ENCODE measurements around the gene BRD1.

BRD1 gene

DNA sequence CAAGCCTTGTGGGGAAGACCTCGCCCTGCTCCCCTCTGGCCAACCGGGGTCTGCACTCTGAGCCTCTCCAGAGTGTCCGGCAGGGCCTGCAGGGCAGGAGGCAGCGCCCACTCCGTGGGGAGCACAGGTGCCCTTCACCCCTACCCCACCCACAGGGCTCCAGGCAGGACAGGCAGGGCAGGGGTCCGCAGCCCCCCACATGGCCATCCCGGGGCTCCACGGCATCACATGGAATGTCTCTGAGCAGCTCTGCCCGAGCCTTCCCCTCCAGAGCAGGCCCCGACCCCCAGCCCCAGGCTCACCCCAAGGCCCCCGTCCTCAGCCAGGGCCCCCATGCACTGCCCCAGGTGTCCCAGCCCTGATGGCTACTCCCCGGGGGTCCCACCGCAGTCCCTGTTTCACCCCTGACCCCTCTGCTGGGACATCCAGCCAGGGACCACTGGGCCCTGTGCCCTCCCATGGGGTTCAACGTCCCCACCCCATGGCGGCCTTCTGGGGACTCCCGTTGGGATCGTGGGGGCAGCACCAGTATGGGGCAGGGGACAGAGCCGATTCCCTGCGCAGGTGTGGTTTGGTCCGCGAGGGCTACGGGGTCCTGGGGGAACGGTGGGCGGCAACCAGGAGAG, 77.7 kb downstream of the BRD1 start:
- no peak for DNase-seq

DNA sequence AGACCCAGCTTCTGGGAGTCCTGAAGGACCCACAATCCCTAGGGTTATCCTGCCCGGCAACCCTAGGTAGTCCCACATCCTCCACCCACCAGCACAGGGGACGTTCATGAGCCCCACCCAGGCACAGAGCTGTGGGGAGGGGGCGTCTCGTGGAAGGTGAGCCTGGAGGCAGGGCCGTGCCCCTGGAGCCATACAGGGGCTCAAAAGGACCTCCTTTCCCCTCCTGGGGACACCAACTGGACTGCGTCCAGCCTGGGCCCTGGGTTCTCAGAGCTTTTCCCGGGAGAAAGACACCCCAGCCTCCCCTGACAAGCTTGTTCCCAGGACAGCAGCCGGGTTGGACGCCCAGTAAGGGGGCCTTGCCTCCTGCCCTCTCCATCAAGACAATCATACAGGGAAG, 78.4 kb downstream of the BRD1 start:
- no peak for DNase-seq

DNA sequence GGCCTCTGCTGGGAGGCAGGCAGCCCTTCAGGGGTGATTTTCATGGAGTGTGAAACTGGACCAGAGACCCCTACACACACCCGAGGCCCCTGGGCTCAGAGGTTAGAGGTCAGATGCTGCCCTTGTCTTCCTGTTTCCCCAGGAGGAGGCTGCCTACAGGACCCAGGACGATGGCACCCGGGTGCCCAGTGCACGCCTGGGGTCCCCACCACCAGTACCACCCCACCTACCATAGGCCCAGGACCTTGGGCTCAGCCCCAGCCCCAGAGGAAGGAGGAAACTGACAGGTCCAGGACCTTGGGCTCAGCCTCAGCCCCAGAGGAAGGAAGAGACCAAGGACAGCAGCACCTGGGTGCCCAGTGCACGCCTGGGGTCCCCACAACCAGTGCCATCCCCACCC, 79.2 kb downstream of the BRD1 start:
- DNase-seq, result no peak

DNA sequence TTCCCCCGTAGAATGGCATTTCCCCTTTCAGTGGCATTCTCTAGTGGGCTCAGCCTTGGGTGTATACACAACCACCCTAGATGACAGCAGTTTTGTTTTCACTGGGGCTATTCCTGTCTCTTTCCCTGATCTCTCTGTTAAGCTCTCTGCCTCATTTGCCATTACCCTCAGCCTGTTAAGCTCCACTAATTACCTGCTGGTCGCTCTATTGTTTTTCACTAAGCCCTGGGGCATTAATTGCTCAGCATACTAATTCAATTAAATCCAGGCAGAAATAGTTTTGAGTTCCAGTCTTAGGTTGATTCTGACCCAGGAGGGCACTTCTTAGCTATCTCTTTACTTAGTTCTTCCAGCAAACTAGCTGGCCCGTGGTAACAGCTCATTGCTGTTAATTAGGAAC, 80.0 kb downstream of the BRD1 start:
- DNase-seq, result no peak

DNA sequence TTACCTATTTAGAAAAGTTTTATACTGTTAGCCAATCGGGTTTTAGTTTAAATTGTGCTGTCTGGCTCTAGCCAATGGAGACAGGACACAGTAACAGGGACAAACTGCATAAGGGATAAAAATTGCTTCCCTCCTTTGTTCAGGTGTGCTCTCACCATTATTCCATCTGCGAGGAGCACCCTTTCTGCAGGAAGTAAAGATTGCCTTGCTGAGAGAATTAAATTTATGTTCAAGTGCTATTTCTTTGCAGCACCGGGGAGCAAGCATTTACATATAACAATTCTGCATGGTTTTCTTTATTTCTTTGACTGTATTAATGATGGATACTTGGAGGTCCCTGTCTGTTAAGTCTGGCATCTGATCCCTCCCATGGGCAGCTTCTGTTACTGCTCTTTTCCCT, 80.5 kb downstream of the BRD1 start:
- no peak for DNase-seq

DNA sequence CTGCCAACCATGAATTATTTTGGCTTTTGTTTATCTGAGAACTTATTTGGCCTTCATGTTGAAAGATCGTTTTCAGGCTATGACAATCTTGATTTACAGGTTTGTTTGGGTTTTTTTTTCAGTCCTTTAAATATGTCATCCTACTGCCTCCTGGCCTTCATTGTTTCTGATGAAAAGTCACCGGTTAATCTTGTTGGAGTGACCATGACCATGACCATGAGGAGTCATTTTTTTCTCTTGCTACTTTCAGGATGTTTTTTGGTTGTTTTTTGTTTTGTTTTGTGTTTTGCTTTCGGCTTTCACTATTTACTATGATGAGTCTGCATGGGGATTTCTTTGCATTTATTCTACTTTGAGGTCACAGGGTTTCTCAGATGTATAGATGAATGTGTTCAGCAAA, 81.6 kb downstream of the BRD1 start:
- DNase-seq, result no peak

DNA sequence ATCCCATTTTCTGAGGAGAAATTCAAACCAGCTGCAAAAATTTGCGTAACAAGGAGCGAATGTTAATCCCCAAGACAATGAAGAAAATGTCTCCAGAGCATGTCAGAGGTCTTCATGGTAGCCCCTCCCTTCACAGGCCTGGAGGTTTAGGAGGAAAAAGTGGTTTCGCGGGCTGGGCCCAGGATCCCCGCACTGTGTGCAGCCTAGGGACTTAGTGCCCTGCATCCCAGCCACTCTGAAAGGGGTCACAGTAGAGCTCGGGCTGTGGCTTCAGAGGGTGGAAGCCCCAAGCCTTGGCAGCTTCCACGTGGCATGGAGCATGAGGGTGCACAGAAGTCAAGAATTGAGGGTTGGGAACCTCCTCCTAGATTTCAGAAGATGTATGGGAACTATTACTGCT, 87.4 kb downstream of the BRD1 start:
- DNase-seq, result no peak

DNA sequence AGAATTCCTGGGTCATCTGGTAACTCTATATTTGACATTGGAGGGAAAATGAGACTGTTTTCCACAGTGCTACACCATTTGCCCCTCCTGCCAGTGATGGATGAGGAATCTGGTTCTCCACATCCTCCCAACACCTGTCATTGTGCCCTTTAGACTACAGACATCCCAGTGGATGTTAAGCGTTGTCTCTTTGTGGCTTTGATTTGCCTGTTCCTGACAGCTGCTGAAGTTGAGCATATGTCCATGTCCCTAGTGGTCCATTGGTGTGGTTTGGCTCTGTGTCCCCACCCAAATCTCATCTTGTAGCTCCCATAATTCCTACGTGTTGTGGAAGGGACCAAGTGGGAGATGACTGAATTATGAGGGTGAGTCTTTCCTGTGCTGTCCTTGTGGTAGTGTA, 88.5 kb downstream of the BRD1 start:
- DNase-seq, result no peak

DNA sequence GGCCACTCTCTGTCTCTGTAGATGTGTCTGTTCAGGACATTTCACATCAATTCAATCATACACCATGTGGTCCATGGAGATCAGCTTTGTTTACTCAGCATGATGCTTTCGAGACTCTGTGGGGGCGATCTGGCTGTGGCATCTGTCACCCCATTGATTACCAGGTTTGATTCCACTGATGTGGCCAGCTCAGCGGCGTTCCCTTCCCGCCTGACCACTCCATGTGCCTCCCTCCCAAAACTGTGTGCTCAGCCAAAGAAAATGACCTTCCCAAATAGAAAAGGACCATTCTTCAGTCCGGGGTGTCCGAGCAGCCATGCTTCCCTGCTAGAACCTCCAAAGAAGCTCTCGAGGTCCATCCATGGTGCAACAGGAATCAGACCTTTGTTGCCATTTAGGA, 89.1 kb downstream of the BRD1 start:
- no peak for DNase-seq

DNA sequence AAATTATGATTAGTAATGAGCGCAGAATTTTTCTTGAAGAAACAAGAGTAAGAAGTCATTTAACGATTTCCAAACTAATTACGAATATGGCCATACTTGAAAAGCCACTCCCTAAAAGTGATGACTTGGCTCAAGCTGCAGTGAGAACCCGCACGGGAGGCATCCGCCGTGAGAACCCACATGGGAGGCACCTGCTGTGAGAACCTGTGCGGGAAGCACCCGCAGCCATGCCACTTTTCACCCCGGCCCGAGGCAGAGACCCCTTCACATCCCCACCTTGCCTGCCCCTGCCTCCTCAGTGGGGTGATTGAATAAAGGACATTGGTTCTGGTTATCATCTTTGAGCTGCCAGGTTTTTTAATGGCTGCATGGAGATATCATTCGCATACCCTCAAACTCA, 89.7 kb downstream of the BRD1 start:
- no peak for DNase-seq

DNA sequence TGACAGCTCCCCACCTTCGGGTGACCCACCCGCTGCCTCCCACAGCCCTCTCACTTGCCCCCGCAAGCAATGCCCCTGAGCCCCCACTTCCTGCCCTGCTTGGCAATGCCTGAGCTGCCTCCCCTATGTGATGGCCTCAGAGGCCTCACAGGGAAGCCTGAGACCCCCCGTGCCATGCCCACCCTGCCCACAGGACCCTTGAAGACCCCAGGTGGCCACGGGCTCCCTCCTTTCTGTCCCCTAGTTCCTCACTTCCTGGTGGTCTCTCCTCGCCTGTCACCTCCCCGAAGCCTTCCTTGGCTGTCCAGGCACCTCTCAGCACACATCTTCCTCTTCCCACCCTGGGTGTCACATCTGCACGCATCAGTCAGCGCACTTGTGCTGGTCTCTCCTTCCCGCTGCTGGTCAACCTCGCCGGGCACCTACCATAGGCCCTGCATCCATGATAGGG, 90.5 kb downstream of the BRD1 start:
- no peak for DNase-seq

DNA sequence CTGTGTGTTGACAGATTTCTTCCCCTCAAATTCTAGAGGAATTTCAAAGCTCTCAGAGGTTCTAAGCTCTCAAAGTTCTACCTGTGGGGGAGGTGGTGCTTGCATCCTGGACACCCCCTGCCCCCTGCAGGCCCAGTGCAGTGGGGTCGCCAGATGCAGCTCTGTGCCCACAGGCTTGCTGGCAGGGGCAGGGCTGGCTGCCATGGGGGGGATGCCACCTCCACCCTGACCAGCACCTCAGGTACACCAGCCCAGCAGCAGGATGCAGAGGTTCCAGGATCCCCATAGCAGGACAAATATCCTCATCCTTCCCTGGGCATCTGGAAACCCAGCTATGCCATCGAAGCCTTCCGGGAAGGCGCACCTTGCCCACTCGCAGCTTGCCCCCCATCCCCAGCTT, 91.1 kb downstream of the BRD1 start:
- DNase-seq, result no peak

DNA sequence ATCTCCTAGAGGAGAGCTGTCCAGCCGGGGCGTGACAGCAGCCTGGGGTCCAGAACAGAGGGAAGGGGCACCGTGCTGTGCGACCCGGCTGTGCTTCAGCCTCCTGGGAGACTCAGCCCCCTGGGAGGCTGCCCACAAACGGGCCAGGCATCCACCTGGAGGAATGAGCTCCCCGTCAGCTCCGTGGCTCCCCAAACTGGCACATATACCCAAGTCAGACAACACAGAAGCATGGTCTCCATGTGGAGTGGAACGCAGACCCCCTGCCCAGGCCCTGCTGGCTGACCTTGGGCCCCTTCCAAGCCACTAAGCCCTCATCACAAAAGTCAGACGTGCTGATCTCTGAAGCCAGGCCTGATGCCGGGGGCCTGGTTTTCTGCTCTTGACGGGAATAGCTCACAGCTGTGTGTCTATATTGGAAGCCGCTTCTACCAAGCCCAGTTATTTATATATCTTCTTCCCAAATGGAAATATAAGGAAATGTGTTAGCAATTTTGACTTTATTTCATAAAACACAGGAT, 91.7 kb downstream of the BRD1 start:
- no peak for DNase-seq

DNA sequence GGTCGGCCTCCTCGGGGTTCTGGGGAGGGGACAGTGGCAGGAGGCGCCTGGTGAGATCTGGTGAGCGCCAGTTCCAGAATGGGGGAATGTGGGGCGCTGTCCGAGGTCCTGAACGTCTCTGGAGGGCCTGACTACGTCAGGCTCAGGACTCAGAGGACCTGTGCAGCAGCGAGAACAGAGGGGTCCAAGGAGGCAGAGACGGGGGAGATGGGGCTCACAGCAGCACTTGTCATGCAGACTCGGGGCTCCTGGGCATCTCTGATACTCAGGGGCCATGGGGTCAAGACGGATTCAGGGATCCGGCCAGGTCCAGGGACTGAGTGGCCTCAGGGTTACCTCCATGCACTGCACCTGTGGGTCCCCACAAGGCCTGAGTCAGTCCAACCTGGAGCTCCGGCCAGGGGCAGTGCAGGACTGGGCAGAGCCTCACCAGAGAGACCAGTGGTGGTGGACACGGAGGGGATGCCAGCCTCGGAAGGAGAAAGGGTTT, 92.2 kb downstream of the BRD1 start:
- DNase-seq, result no peak

DNA sequence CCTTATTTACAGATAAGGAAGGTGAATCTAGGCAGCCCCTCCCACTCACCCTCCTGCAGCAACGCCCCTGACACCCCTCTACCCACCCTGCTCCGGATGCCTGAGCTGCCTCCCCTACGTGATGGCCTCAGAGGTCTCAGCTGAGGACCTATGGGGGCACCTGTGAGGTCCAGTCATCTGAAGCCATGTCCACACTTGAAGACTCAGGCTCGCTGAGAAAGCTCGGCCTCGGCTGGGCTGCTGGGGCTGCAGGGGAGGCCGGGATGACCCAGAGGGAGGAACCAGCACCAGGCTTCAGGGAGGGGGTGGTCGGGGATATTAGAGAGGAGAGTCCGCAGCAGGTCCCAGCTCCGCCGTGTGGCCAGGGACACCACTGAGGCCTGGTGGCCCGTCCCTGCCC, 92.8 kb downstream of the BRD1 start:
- DNase-seq, result no peak

DNA sequence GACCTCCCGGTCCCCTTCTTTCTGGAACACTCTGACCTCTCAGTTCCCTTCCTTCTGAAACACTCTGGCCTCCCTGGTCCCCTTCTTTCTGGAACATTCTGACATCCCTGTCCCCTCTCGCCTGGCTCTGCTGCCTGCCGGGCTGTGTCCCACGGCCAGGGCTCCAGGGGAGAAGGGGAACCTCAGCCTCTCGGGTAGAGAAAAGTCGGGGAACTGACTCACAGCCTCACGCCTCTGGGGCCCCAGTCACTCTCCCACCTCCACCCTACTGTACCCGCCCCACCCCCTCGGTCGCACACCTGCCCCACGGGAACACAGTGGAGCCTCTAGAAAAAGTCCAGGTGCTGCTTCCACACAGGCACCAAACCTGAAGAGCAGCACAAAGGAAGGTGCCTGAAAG, 93.3 kb downstream of the BRD1 start:
- DNase-seq, result no peak

DNA sequence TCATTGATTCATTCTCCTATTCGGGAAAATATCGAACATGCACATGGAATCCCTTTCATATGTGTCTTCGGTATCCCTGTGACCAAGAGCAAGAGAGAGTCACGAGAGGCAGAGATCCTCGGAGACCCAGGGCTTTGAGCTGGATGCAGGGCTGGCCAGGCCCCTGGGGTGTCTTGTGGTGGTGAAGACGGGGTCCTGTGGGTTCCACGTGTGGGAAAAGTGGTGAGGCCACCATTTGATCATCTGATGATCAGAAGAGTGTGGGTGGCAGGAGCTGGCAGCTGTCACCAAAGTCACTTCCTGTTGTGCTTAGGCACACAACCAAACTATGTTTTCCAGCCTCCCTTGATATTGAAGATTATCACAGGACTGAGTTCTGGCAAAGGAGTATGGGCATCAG, 94.0 kb downstream of the BRD1 start:
- DNase-seq, result no peak

DNA sequence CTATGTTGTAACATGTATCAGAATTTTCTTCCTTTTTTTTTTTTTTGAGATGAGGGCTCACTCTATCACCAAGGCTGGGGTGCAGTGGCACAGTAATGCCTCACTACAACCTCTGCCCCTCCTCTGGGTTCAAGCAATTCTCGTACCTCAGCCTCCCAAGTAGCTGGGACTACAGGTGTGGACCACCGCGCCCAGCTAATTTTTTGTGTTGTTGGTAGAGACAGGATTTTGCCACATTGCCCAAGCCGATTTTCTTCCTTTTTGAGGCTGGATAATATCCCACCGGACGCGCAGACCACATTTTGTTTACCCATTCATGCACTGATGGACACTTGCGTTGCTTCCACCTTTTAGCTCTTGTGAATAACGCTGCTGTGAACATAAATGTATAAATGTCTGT, 97.0 kb downstream of the BRD1 start:
- DNase-seq, result no peak

DNA sequence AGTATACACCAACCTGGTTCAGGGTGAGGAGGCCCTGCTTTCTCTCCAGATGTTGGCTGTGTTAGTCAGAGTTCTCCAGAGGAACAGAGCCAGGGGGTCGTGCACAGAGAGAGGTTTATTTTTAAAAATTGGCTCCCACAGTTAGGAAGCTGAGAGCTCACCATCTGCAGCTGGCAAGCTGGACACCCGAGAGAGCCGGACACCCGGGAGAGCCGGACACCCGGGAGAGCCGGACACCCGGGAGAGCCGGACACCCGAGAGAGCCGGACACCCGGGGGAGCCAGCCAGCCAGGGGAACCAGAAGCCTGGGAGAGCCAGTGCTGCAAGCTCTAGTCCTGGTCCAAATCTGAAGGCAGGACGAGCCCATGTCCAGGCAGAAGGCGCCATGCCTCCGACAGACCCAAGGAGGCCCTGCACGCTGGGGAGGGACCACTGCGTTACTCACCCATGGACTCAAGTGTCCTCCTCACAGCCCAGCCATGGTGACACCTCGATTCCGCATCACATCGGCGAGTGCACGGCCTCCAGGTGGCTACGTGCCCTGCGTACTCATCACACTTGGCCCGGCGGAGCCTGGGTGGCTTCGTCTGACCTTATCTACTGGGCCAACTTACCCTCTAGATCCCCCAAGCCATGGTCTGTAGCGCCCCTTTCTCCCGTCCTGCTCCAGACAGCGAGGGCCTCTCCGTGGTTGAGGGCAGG, 99.0 kb downstream of the BRD1 start:
- DNase-seq, result no peak

DNA sequence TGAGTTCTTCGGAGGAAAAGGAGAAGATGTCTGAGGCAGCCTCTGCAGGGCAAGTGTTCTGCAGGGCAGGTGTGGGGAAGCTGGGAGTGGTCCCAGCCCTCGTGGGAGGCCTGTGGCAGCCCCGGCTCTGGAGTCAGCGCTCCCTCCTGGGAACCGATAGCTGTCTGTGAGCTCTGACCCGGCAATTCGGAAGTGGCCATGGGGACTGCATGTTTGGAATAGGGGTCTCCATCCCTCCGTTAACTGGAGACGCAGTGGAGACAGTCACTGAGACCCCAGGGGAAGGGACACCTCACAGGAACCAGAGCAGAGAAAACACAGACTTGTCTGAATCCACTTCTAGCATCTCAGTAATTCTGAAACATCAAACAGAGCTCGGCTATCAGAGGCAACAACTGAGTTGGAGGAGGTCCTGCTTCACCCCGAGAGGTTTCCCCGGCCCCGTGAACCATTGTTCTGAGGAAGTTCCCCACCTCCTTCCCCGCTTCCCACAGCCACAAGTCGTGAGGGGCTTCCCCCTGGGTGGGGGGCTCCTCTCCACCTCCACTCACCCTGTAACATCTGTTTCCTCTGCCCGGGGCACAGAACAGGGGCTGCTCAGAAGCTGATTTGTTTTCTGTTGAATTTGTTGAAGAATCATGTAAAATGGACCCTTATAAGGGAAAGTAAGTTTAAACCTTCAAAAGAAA, 99.6 kb downstream of the BRD1 start:
- no peak for DNase-seq

DNA sequence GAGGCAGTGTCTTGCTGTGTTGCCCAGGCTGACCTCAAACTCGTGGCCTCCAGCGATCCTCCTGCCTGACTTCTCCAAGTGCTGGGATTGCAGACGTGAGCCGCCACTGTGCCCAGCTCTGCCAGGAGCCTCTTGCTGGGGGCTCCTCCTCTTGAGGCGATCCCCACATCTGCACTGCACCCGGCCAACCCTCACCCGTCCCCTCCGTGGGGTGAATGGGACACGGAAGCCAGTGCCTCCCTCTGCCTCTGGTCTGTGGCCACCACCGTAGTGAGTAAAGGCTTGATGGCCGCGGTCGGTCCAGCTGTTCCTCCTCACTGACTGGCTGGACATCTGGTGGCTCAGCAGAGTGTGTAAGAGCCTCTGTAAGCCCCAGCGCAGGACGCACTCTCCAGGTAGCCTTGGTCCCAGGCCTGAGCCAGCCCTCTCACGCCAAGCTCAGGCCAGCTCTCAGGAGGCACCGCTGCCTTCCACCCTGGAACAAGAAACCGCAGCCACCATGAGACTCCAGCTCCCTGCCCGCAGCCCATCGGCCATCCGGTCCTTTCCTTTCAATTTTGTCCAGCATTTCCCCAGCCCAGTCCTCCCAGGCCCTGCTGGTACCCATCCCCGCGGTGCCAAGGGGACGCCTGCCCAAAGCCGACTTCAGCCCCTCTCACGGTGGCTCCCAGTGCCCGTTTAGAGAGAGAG, 100.3 kb downstream of the BRD1 start:
- DNase-seq, result no peak

DNA sequence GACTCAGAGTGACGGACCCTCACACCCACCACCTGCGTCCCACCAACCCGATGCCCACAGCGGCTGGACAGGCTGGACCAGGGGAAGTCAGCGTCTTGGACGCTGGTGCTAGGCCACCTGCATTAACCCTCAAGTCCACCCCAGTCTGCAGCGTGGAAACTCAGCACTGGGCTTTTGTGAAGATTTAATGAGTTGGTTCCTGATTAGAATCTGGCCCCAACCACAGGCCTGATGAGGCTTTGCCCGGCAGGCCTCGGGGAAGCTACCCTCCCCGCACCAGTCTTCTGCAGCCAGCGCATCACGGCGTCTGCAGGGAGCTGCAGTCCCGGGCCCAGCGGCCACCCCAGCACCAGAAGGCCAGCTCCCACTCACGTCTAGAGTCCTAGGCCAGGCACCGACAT, 101.0 kb downstream of the BRD1 start:
- no peak for DNase-seq

DNA sequence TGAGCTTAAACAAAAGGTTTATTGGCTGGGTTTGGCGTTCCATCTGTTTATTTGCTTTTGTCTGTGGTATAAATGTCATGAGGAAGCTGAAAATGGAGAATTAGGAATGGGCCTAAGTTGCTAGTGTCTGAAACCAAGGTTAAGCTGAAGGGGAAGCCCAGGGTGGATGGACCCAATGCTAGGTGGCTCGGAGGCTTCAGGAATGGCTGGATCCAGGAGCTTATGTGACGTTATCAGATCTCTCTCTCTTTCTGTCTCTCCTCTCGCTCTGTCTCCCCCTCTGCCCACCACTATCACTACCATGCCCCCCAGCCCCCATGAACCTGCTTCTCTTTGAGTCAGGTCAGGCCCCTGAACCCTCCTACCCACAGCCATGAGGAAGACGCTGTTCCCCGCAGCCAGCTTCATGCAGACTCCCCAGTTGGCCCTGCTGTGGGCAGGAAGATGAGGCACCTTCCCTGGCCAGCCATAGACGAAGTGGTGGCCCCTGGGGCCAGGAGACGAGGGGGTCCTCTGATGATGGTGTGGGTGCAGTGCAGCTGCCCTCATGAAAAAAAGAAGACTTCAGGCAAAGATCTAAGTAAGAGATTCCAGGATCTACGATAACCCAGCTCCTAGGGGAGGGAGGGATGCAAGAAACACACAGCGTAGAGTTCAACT, 101.5 kb downstream of the BRD1 start:
- DNase-seq, result no peak

Data from NCI-H1694 (cell line).